Keratinocyte (primary cell): ENCODE results near the gene COX4I1.

Source experiments
- EZH2 ChIP-seq: IDR thresholded peaks from one replicate; pipeline ENCODE4 v1.6.1; 2012; ENCODE audit warnings: inconsistent platforms, mild to moderate bottlenecking, low read length, moderate library complexity
- TF ChIP-seq, protein P1 (sequence below), 3 experiments: IDR thresholded peaks in 1 of 3; conservative IDR thresholded peaks in 1 of 3; optimal IDR thresholded peaks in 1 of 3; 2 replicates in 2 of 3; 3 replicates in 1 of 3; pipeline versions ENCODE3 to v1.5.1; 2011; ENCODE audit warnings: low read length in 3 of 3, mild to moderate bottlenecking in 3 of 3, moderate library complexity in 2 of 3, control low read depth in 1 of 3, inconsistent platforms in 1 of 3; ENCODE audit not compliant: insufficient read depth in 2 of 3; ENCODE audit errors: extremely low read depth in 1 of 3

DNA sequence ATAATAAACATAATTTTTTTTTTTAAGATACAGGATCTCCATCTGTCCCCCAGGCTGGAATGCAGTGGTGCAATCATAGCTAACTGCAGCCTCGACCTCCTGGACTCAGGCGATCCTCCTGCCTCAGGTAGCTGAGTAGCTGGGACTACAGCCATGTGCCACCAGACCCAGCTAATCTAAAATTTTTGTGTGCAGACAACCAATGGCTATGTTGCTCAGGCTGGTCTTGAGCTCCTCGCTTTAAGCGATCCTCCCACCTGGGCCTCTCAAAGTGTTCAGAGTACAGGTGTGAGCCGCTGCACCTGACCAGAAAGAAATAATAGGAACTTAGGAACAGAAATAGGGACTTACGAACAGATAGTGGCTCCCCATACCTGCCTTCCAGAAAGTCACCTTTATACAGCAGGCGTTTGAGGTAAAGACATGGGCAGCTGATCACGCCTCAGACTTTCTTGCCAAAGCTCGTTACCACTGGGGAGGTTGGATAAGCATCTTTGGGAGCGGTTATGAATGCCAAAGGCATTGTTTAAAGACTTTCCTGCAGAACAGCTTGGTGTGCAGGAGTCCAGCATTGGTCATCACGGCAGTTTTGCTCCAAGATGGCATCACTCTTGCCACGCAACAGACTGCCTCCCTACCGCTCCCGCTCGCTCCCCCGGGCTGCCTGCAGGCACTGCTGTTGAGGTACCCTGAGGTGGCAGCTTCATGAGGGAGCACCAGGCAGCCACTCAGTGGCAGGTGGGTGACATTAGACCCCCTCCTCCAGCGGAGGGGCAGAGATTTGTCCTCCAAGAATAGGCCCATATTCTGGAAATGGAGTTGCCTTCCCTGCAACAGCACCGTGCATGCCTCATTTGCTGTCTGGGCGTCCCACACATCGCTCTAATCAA is 13.6 kb downstream of the COX4I1 start:
- TF ChIP-seq, protein P1, sequence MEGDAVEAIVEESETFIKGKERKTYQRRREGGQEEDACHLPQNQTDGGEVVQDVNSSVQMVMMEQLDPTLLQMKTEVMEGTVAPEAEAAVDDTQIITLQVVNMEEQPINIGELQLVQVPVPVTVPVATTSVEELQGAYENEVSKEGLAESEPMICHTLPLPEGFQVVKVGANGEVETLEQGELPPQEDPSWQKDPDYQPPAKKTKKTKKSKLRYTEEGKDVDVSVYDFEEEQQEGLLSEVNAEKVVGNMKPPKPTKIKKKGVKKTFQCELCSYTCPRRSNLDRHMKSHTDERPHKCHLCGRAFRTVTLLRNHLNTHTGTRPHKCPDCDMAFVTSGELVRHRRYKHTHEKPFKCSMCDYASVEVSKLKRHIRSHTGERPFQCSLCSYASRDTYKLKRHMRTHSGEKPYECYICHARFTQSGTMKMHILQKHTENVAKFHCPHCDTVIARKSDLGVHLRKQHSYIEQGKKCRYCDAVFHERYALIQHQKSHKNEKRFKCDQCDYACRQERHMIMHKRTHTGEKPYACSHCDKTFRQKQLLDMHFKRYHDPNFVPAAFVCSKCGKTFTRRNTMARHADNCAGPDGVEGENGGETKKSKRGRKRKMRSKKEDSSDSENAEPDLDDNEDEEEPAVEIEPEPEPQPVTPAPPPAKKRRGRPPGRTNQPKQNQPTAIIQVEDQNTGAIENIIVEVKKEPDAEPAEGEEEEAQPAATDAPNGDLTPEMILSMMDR (optimal IDR thresholded peaks at IDR 0.05 in 1 of 3, IDR thresholded peaks at IDR 0.05 in 1 of 3, conservative IDR thresholded peaks at IDR 0.05 in 1 of 3; ENCODE audit: extremely low read depth in 1 of 3, insufficient read depth in 2 of 3, low read length in 3 of 3), result no peak
- no peak for TF ChIP-seq EZH2
